HG02588 (cell line): ENCODE results near the gene NEO1.

ENCODE experiments used
- ATAC-seq: cut with Tn5 transposase; IDR thresholded peaks from one replicate; pipeline ENCODE4 v1.9.1; 2021; ENCODE audit warnings: mild to moderate bottlenecking, moderate library complexity; ENCODE audit not compliant: unreplicated experiment

The NEO1 gene

DNA sequence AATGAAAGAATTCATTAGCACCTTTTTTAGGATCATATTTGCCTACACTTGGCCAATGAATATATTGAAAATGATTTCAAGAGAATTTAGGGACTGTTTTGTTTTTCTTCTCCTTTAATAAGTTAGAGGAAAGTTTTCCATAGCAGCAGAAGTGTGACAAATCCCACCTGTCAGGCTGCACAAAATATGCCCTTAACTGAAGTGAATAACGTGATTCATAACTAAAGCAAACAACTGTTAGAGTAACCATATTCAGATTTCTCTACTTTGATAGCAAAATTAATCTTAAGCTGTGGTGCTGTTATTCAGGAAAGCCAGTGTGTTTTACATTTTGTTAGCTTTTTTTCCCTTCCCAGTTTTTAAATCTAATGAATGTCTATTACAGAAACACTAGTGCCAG, 195.1 kb downstream of the NEO1 start:
- ATAC-seq: no peak

GRCh38 chr15:73249499-73249898, 197.2 kb downstream of the NEO1 start:
- no peak for ATAC-seq

GRCh38 chr15:73254598-73254997, 202.3 kb downstream of the NEO1 start:
- ATAC-seq: no peak

GRCh38 chr15:73258271-73259108, 206.2 kb downstream of the NEO1 start:
- ATAC-seq: no peak

DNA sequence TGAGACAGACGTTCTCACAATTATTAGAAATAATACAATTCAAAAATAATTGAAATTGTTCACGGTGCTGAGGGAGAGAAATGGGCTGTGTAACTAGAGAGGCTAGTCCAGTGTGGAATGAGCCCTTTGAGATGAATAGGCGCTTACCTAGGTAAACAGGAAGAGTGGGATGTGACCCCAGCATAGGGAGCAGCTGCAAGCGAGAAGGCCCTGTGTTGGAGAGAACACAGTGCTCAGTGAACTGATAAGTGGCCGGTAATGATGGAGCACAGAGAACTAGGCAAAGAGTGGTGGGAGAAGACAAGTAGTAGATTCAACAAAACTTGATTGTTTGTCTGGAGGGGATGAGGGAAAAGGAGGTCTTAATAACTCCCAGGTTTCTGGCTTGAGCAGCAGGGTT, 212.6 kb downstream of the NEO1 start:
- no peak for ATAC-seq

- no peak for ATAC-seq
These were observed 213.4 kb downstream of the NEO1 start for GRCh38 chr15:73265536-73266153.

- ATAC-seq: no peak
These were observed 216.2 kb downstream of the NEO1 start for GRCh38 chr15:73268457-73268856.

GRCh38 chr15:73270366-73271097, 218.3 kb downstream of the NEO1 start:
- no peak for ATAC-seq

DNA sequence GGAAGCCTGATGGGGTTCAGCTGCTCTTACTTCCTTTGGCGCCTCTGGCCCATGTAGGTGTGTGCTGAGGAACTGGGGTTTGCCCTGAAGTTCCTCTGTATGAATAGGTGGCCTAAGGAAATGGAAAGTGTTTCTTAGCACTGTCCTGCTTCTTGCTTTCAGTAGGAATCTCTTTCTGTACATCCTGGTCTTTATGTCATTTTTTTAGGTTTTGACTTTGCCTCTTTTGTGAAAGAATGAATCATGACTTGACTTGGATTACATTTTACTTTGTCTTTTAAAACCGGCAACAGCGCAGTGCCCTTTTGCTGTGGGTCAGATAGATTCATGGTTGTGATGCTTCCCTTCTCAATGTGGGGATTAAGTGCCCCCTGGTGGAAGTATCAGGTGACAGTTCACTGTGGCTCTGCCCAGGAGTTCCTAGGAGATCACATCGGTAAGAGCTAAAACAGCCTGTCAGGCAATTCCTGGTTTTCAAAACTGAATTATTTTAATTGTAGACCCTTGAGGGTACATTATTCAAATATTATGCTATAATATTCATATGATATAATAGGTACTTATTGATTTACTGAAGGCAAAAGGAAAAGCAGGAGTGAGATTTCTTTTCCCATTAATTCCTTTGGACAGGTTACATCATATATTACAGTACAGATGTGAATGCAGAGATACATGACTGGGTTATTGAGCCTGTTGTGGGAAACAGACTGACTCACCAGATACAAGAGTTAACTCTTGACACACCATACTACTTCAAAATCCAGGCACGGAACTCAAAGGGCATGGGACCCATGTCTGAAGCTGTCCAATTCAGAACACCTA, 221.1 kb downstream of the NEO1 start:
- ATAC-seq: no peak

DNA sequence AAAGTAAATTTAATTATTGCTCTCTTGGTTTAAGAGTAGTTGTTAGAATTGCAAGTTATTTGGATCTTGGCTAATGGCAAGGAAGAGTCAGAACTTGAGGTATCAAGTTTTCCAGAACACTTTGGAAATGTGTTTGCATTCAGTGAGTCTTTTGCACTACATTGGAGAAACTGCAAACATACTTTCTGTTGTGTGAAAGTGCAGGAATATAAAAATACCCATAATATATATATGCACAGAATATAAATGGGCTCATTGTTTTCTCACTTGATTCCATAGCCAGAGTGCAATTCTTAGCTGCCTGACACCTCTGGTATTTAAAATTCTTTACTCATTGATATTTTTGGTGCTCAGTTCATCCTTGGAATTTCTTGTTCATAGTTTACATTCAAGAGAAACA, 223.6 kb downstream of the NEO1 start:
- no peak for ATAC-seq

- ATAC-seq: no peak
These were observed 230.5 kb downstream of the NEO1 start for GRCh38 chr15:73282567-73283365.

GRCh38 chr15:73283366-73283962, 231.2 kb downstream of the NEO1 start:
- ATAC-seq: no peak

- ATAC-seq: no peak
These were observed 231.9 kb downstream of the NEO1 start for GRCh38 chr15:73284090-73284716.

GRCh38 chr15:73286311-73286710, 234.0 kb downstream of the NEO1 start:
- ATAC-seq: no peak

DNA sequence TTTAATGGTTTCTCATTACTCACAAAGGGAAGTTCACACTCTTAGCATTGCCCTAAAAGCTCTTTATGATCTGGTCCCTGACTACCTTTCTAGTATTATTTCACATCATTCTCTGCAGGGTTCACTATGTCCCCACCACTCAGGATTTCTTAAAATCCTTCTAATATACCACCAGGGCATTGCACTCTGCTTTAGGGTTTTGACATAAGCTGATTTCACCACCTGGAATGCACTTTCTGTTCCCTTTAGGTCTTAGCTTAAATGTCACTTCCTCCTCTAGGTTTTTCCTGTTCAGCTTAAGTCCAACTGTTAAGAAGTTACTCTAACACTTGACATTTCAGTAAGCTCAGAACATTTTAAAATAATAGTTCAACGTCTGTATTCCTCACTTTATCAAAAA, 234.8 kb downstream of the NEO1 start:
- ATAC-seq: no peak

GRCh38 chr15:73291441-73291840, 239.2 kb downstream of the NEO1 start:
- no peak for ATAC-seq

DNA sequence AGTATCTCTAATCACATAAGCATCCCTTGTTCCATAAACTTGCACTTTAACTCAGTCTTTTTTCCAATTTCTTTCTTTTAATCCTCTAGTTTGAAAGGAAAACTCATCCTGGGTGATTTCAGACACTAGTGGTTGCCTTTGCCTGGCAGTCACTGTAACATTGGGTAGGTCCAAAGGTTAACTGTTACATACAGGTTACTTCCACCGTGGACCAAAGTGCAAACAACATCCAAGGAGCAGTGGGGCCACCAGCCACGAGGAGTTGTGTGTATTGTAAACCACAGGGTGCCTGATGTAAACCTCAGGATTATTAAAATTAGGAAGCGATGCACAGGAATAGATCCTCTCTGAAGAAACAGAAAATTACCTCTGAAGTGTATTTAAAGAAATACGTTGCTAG, 241.5 kb downstream of the NEO1 start:
- no peak for ATAC-seq

- ATAC-seq: no peak
These were observed 243.5 kb downstream of the NEO1 start for GRCh38 chr15:73295630-73296286.
